PFSK-1 (cell line): Measurements from ENCODE around the gene ASF1B.

Experiments used
- FOXP2 ChIP-seq: optimal IDR thresholded peaks from 2 replicates; pipeline ENCODE3; 2011; ENCODE audit warnings: borderline replicate concordance, control low read depth, inconsistent platforms; ENCODE audit not compliant: insufficient read depth; ENCODE audit errors: extremely low read length, extremely low read depth
- POLR2AphosphoS5 ChIP-seq: IDR thresholded peaks from 2 replicates; pipeline ENCODE4 v1.6.1; 2012; ENCODE audit warnings: low read depth, mild to moderate bottlenecking, control low read depth, low read length, moderate library complexity
- SIN3A ChIP-seq: IDR thresholded peaks from 2 replicates; pipeline ENCODE4 v1.6.1; 2012; ENCODE audit warnings: mild to moderate bottlenecking, low read length, moderate library complexity, borderline replicate concordance; ENCODE audit not compliant: insufficient read depth
- TAF1 ChIP-seq: IDR thresholded peaks from 2 replicates; pipeline ENCODE4 v1.6.1; 2012; ENCODE audit warnings: low read length, control low read depth, borderline replicate concordance; ENCODE audit not compliant: insufficient read depth
- TF ChIP-seq, protein P1 (sequence below), 2 experiments: IDR thresholded peaks; 2 replicates each; pipeline versions ENCODE4 v1.6.1 to v1.8.0; 2011 to 2012; ENCODE audit warnings: low read depth in 2 of 2, low read length in 2 of 2, control low read depth in 1 of 2, inconsistent platforms in 1 of 2, mild to moderate bottlenecking in 1 of 2, moderate library complexity in 1 of 2; ENCODE audit not compliant: insufficient read depth in 1 of 2

DNA sequence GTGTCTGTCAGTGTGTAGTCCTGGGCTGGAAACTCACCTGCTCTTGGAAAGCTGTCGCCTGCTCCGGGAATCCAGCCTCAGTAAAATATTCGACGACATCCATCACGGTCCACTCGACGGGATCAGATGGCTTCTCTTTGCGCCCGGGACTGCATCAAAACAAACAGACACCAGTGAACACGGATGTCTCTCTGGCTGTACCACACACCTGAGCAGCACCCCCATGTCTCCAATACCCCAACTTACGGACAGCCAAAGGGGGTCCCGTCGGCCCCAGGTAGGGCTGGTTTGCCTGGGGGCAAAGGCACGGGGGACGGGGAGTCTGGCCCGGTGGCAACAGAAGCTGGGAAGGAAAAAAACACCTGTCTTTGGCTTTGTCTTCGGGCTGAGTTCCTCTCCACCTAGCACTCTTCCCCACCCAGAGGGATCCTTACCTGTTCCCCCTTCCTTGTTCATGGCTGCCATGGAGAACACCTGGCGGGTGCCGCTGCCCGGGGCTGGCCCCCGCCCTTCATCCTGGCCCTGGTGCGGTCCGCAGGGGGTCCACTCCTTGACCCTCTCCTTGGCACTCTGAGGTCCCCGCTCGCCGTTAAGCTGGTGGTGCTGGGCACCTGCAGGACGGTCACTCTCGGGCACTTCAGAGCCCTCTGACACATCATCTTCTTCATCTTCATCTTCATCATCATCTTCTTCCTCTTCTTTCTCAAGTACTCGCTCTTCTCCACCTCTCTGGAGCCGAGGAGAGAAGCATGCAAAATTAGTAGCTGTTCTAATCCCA is 47.6 kb downstream of the ASF1B start:
- TF ChIP-seq POLR2AphosphoS5 (no peak), TAF1 (no peak), SIN3A (no peak), FOXP2 (no peak)
- TF ChIP-seq, protein P1, sequence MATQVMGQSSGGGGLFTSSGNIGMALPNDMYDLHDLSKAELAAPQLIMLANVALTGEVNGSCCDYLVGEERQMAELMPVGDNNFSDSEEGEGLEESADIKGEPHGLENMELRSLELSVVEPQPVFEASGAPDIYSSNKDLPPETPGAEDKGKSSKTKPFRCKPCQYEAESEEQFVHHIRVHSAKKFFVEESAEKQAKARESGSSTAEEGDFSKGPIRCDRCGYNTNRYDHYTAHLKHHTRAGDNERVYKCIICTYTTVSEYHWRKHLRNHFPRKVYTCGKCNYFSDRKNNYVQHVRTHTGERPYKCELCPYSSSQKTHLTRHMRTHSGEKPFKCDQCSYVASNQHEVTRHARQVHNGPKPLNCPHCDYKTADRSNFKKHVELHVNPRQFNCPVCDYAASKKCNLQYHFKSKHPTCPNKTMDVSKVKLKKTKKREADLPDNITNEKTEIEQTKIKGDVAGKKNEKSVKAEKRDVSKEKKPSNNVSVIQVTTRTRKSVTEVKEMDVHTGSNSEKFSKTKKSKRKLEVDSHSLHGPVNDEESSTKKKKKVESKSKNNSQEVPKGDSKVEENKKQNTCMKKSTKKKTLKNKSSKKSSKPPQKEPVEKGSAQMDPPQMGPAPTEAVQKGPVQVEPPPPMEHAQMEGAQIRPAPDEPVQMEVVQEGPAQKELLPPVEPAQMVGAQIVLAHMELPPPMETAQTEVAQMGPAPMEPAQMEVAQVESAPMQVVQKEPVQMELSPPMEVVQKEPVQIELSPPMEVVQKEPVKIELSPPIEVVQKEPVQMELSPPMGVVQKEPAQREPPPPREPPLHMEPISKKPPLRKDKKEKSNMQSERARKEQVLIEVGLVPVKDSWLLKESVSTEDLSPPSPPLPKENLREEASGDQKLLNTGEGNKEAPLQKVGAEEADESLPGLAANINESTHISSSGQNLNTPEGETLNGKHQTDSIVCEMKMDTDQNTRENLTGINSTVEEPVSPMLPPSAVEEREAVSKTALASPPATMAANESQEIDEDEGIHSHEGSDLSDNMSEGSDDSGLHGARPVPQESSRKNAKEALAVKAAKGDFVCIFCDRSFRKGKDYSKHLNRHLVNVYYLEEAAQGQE (IDR thresholded peaks at IDR 0.05; ENCODE audit: insufficient read depth in 1 of 2, low read depth in 2 of 2, low read length in 2 of 2): no peak
